Measurements from ENCODE around the gene CLDN25. TPM values are rescaled to one million over a fixed set of nuclear protein-coding genes. Genes with fewer than 3 reads are reported as not detected.
A peak's percentile ranks its signal among the peaks of the same experiment; 100 is the strongest.

Gene CLDN25
- total RNA-seq, 1 experiment from 2014 or later = not detected

DNA sequence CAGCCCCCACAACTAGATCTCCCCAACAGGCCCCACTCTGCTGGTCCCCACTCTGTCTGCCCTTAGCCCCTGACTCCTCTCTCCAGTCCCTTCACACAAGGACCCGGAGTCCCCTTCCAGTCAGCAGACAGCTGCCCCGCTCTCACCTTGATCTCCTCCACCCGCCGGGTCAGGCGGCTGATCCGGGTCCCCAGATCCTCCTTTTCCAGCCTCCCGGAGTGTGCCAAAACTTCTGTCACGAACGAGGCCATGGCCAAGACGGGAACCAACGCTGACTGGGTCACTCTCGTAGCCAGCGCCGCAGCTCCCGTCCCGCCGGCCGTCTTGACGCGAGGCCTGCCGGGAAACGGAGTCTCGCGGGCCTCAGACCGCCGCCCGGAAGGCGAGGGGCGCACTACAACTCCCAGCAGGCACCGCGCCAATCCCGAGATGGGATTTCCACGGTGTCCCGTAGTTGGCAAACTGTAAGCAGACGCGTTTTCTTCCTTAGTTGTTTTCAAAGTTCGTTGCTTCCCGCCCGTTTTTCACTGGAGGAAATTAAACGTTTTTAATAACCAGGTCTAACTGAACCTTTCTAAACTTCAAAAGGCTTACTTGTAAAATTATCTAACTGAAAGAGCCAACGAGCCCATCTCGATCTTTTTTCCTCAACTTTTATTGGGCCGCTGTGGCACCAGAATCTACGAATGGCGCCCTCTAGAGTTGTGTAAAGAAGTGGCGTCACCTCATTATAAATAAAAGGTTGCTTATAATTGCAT, 6.0 kb upstream of the CLDN25 start, which contains the start of gene ZW10:
ZW10 (minus strand) TSS at position 277 of the 758 bp plus-strand sequence; CDS start at position 251, 26 bp downstream.
- H3K4me2 ChIP-seq (ENCODE audit: insufficient read depth, insufficient read length, low read length) = peak within 1 kb of the TSS; percentile 79
- Mint-ChIP-seq H3K27me3 (ENCODE audit: low read depth) (peaks cover 18% of the 10 kb centered on the region), H3K27ac (peak within 1 kb of the TSS; percentile 88 to 99 (median 97)), H3K4me3 (peak within 1 kb of the TSS; percentile 98 to 100), H3K9me3 (no peaks in the 10 kb centered on the region; a peak in 2 of 5 replicates), H3K4me1 (peaks cover 2 to 10% of the 10 kb centered on the region in 2 experiments), H3K36me3 (ENCODE audit: insufficient read depth in 1 of 3, low read depth in 3 of 3) (peaks cover 2 to 13% (median 13%) of the 10 kb centered on the region in 3 experiments; a peak in 6 of 7 replicates)
- H3K14ac ChIP-seq (ENCODE audit: insufficient read depth, low read length) = peak within 1 kb of the TSS; percentile 70; the same call in 1 of the 2 replicates
- H3K79me1 ChIP-seq (ENCODE audit: insufficient read depth, low read depth, low read length, poor library complexity, severe bottlenecking) = no peaks in the 10 kb centered on the region
- no peak within 1 kb of the TSS for H2BK120ac ChIP-seq (ENCODE audit: low read depth, low read length, poor library complexity, severe bottlenecking)
- no peak within 1 kb of the TSS; the same call in 1 of the 2 replicates for H2BK15ac ChIP-seq (ENCODE audit: low read depth, low read length)
- H3T11ph ChIP-seq (ENCODE audit: low read length) = no peak within 1 kb of the TSS
- H3K23me2 ChIP-seq (ENCODE audit: insufficient read length, low read depth, low read length, poor library complexity, severe bottlenecking) = no peaks in the 10 kb centered on the region
- no peak within 1 kb of the TSS for H2BK5ac ChIP-seq (ENCODE audit: insufficient read length, low read length)
- peak; percentile 96 for DNase-seq
- peak within 1 kb of the TSS; percentile 87 for H2AFZ ChIP-seq (ENCODE audit: low read length)
- WGBS (ENCODE audit: extremely low coverage, insufficient read length, low lambda C conversion rate) = no CpG with 5 or more reads among the region's 46 CpGs
- no peaks in the 10 kb centered on the region for H3K9me3 ChIP-seq (ENCODE audit: control insufficient read depth, low read depth, low read length)
- H3K27ac ChIP-seq (ENCODE audit: insufficient read length, low read depth, low read length) = no peak within 1 kb of the TSS
- H3K23ac ChIP-seq (ENCODE audit: insufficient read length, low read depth, low read length) = no peak within 1 kb of the TSS
- H2BK20ac ChIP-seq (ENCODE audit: low read depth, low read length, poor library complexity, severe bottlenecking) = no peak within 1 kb of the TSS
- H3K27me3 ChIP-seq (ENCODE audit: insufficient read depth, low read length) = no peaks in the 10 kb centered on the region
- TF ChIP-seq, protein P1, sequence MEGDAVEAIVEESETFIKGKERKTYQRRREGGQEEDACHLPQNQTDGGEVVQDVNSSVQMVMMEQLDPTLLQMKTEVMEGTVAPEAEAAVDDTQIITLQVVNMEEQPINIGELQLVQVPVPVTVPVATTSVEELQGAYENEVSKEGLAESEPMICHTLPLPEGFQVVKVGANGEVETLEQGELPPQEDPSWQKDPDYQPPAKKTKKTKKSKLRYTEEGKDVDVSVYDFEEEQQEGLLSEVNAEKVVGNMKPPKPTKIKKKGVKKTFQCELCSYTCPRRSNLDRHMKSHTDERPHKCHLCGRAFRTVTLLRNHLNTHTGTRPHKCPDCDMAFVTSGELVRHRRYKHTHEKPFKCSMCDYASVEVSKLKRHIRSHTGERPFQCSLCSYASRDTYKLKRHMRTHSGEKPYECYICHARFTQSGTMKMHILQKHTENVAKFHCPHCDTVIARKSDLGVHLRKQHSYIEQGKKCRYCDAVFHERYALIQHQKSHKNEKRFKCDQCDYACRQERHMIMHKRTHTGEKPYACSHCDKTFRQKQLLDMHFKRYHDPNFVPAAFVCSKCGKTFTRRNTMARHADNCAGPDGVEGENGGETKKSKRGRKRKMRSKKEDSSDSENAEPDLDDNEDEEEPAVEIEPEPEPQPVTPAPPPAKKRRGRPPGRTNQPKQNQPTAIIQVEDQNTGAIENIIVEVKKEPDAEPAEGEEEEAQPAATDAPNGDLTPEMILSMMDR (conservative IDR thresholded peaks at IDR 0.05) = peak; percentile 95
- H2BK12ac ChIP-seq (ENCODE audit: insufficient read length, low read depth, low read length) = no peak within 1 kb of the TSS
- no peak within 1 kb of the TSS for H3K4ac ChIP-seq (ENCODE audit: low read depth, low read length)
- no peaks in the 10 kb centered on the region for H3K4me1 ChIP-seq (ENCODE audit: insufficient read depth, low read length)
- H3K79me2 ChIP-seq (ENCODE audit: insufficient read depth, low read length) = no peaks in the 10 kb centered on the region
- no peak within 1 kb of the TSS for H3K56ac ChIP-seq (ENCODE audit: insufficient read length, low read depth, low read length)
- no peaks in the 10 kb centered on the region for H4K20me1 ChIP-seq (ENCODE audit: control insufficient read depth, insufficient read depth, insufficient read length)
- no peak within 1 kb of the TSS for H4K8ac ChIP-seq (replicated peaks; ENCODE audit: insufficient read length, low read depth, low read length)
- no peak within 1 kb of the TSS for H4K91ac ChIP-seq (ENCODE audit: insufficient read length, low read depth, low read length)
- H3K9ac ChIP-seq (ENCODE audit: extremely low read depth, insufficient read length, low read length) = peak within 1 kb of the TSS; percentile 97
- no peak within 1 kb of the TSS for H4K5ac ChIP-seq (ENCODE audit: insufficient read length, low read depth, low read length)
- H3K18ac ChIP-seq (ENCODE audit: insufficient read length, low read depth, low read length) = peak within 1 kb of the TSS; percentile 87
- H2AK5ac ChIP-seq (ENCODE audit: insufficient read length, low read length) = no peak within 1 kb of the TSS
